HuH-7.5 (cell line): ENCODE results near the gene RNASE1.
"Not testable (repeated sequence)": the region's sequence is repeated elsewhere in the genome, so short reads cannot be mapped to it uniquely, and the experiment has no call there.

ENCODE experiments used
- DNase-seq: peaks from one replicate; pipeline ENCODE4 v3.0.0; 2011; ENCODE audit warnings: low spot score

The RNASE1 gene

GRCh38 chr14:20772650-20773049 lies 30.0 kb downstream of the RNASE1 start:
- DNase-seq, result no peak

- no peak for DNase-seq
These were observed 33.2 kb downstream of the RNASE1 start for GRCh38 chr14:20769421-20769820.

- DNase-seq, result no peak
These were observed 34.1 kb downstream of the RNASE1 start for GRCh38 chr14:20768593-20768892.

DNA sequence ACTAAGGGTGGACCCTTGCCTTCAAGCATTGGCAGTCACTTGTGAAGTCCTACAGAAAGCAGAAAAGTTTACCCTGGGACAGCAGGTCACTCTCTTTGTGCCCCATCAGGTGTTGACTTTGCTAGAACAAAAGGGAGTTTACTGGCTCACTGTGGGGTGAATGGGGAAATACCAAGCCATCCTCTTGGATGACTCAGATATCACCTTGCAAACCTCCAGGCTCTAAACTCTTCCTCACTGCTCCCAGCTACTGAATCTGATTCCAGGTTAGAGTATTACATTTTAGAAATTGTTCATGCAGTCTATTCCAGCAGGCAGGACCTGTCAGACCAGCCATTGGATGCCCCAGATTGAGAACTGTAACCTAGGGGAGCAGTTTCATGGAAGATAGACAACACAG lies 41.7 kb downstream of the RNASE1 start:
- DNase-seq, result no peak

DNA sequence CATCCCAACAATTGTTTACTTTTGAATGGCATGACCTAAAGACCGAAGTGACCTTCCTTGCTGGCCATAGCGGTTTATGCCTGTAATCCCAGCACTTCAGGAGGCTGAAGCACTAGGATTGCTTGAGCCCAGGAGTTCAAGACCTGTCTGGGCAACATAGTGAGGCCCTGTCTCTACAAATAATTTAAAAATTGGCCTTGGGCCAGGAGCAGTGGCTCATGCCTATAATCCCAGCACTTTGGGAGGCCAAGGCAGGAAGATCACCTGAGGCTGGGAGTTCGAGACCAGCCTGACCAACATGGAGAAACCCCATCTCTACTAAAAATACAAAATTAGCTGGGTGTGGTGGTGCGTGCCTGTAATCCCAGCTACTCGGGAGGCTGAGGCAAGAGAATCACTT lies 43.2 kb downstream of the RNASE1 start:
- not testable (repeated sequence) for DNase-seq

DNA sequence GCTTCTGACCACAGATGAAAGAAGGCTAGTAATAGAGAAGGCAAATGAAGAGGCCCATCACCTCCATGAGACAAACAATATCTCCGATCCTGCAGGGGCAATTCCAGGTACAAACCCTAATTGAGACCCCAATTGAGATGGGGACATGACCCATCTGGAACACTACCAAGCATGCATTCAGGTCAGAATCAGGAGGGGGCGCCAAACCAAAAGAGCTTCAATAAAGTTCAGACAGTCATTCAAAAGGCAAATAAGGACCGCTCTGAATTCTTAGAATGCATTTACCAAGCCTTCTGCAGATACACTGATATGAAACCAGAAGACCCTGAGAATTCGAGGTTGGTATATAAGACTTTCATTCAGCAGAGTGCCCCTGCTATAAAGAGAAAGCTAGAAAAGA lies 44.7 kb downstream of the RNASE1 start:
- DNase-seq, result no peak

DNA sequence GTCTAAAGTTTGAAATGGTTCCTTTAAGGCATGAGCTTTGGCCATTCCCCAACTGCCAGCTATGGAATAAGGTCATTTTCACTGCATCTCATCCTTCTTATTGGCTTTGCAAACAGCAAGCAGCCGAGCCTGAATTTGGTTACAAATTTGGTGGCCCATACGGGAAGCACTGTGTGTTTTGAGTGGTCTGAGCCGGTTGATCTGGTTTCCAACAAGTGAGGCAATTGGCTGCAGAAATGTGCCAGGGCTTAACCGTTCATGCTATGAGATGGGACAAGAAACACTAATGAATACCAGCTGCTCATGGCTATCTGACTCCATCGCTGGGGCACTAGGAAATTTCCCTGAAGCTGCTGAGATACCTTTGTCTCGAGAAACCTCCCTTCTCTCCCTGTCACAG lies 47.6 kb downstream of the RNASE1 start:
- no peak for DNase-seq

DNA sequence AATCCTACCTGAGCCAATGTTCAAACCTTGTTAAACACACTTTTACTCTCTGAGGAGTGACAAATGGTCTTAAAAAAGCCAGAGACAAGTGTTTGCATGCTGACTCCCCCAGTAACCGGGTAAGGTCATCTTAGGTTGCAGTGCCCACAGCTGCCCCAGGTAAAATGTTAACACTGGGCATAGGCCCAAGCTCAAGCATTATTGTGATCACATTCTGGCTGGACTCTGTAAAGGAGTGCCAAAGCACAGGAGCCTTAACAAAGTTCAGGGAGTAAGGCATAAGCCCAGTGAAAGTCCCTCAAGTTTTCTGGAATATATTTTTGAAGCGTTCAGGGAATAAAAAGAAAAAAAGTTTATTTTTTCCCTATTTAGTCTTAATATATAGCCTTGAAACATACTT lies 48.3 kb downstream of the RNASE1 start:
- DNase-seq, result no peak

DNA sequence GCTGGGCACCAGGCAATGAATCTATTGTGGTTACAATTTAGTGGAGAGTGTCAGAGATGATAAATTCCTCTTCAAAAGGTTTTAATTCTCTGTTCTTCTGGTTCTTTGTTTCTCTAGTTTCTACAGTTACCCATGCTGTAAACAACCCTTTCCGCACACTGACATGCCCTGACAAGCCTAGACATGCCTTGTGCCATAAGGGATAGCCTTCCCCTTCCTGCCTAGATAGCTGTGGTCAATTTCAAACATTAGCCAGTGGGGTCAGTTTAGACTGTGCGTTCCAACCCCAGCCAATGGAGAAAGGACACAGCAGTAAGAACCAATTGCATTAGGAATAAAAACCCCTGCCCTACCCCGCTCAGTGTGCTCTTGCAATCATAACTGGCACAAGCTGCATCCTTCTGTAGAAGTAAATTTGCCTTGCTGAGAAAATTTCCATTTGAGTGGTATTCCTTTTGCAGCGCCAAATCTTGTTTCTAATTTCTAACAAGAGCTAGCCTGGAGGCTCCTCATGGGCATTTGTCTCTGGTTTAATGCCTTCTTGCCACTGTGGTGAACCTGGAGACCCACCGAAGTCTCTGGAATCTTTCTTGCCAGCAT lies 50.6 kb downstream of the RNASE1 start:
- no peak for DNase-seq
